OCI-LY1 (cell line): ENCODE measurements around the gene RNF13.

Experiments used
- H2AFZ ChIP-seq: fragments of 200-600 bp; sonication (generic), shearing (Covaris generic); 2 replicates; pipeline ENCODE4 v1.6.0; 2014; ENCODE audit warnings: antibody characterized with exemption, mild to moderate bottlenecking, low read length
- H3F3A ChIP-seq: fragments of 200-600 bp; sonication (generic), shearing (Covaris generic); 2 replicates; pipeline ENCODE4 v1.6.0; 2014; ENCODE audit warnings: mild to moderate bottlenecking, antibody characterized with exemption, low read length, moderate library complexity; ENCODE audit not compliant: insufficient read depth
- H3K27ac ChIP-seq: fragments of 200-600 bp; sonication (generic); 2 replicates; pipeline ENCODE4 v1.5.1; 2014; ENCODE audit warnings: low read length, mixed run types, mild to moderate bottlenecking, low read depth; ENCODE audit not compliant: poor library complexity, severe bottlenecking
- H3K27me3 ChIP-seq: fragments of 200-600 bp; sonication (generic); 2 replicates; pipeline ENCODE4 v1.6.0; 2014; ENCODE audit warnings: antibody characterized with exemption, mild to moderate bottlenecking, low read length, moderate library complexity; ENCODE audit not compliant: insufficient read depth
- H3K36me3 ChIP-seq: fragments of 200-600 bp; sonication (generic); 2 replicates; pipeline ENCODE4 v1.6.1; 2014; ENCODE audit warnings: mild to moderate bottlenecking, antibody characterized with exemption, low read length, moderate library complexity, mixed read lengths; ENCODE audit not compliant: insufficient read depth
- H3K4me1 ChIP-seq: fragments of 200-600 bp; sonication (generic); 2 replicates; pipeline ENCODE4 v1.5.1; 2014; ENCODE audit warnings: mild to moderate bottlenecking, low read length, moderate library complexity; ENCODE audit not compliant: insufficient read depth, severe bottlenecking
- H3K4me2 ChIP-seq: fragments of 200-600 bp; sonication (generic), shearing (Covaris generic); 2 replicates; pipeline ENCODE4 v1.6.1; 2014; ENCODE audit warnings: low read length
- H3K4me3 ChIP-seq: fragments of 200-600 bp; sonication (generic); 2 replicates; pipeline ENCODE4 v1.5.1; 2014; ENCODE audit warnings: low read length, low read depth, mild to moderate bottlenecking, mixed read lengths; ENCODE audit not compliant: poor library complexity, severe bottlenecking
- H3K79me2 ChIP-seq: fragments of 200-600 bp; shearing (Covaris generic); 2 replicates; pipeline ENCODE4 v1.6.1; 2016; ENCODE audit warnings: mixed run types, low read length, mixed read lengths; ENCODE audit not compliant: insufficient read depth
- H3K9ac ChIP-seq: fragments of 200-600 bp; sonication (generic), shearing (Covaris generic); 2 replicates; pipeline ENCODE4 v1.6.1; 2014; ENCODE audit warnings: mild to moderate bottlenecking, low read length, mixed read lengths
- H3K9me2 ChIP-seq: fragments of 200-600 bp; sonication (generic), shearing (Covaris generic); 2 replicates; pipeline ENCODE4 v1.6.1; 2014; ENCODE audit warnings: low read depth, mild to moderate bottlenecking, low read length, mixed read lengths
- H3K9me3 ChIP-seq: fragments of 200-600 bp; shearing (Covaris generic); 2 replicates; pipeline ENCODE4 v1.6.1; 2014; ENCODE audit warnings: low read length, mixed read lengths
- H4K20me1 ChIP-seq: fragments of 200-600 bp; sonication (generic), shearing (Covaris generic); 2 replicates; pipeline ENCODE4 v1.6.0; 2016; ENCODE audit warnings: mild to moderate bottlenecking, low read length; ENCODE audit not compliant: insufficient read depth
- CTCF ChIP-seq: fragments of 200-600 bp; sonication (generic), shearing (Covaris generic); IDR thresholded peaks from 2 replicates; pipeline ENCODE4 v1.5.1; 2017; ENCODE audit warnings: mild to moderate bottlenecking, antibody characterized with exemption, low read length, moderate library complexity, mixed read lengths
- EZH2 ChIP-seq: fragments of 200-600 bp; sonication (generic), shearing (Covaris generic); IDR thresholded peaks from 2 replicates; pipeline ENCODE4 v1.8.0; 2017; ENCODE audit warnings: borderline replicate concordance, mixed run types, mild to moderate bottlenecking, antibody characterized with exemption, low read length, moderate library complexity, mixed read lengths

RNF13 gene

GRCh38 chr3:149902498-149903139, 89.6 kb downstream of the RNF13 start:
- Histone ChIP-seq H3K36me3 (peaks cover 2% of the 10 kb centered on the region; the same call in 1 of the 2 replicates), H3F3A (no peaks in the 10 kb centered on the region), H3K9ac (no peak overlapping the region), H2AFZ (no peak overlapping the region), H3K9me2 (no peaks in the 10 kb centered on the region; the same call in 1 of the 2 replicates), H3K27me3 (no peaks in the 10 kb centered on the region), H3K4me1 (no peaks in the 10 kb centered on the region), H3K4me2 (no peak overlapping the region), H3K27ac (no peak overlapping the region), H3K9me3 (no peaks in the 10 kb centered on the region), H3K4me3 (no peak overlapping the region), H4K20me1 (no peaks in the 10 kb centered on the region), H3K79me2 (no peaks in the 10 kb centered on the region)
- TF ChIP-seq CTCF (peak; percentile 43; the same call in 1 of the 2 replicates), EZH2 (no peak)

- Histone ChIP-seq H3K4me1 (no peaks in the 10 kb centered on the region), H3K9ac (no peak overlapping the region), H4K20me1 (no peaks in the 10 kb centered on the region), H3K9me3 (no peaks in the 10 kb centered on the region), H3K27me3 (no peaks in the 10 kb centered on the region), H3K4me3 (no peak overlapping the region), H2AFZ (no peak overlapping the region), H3F3A (no peaks in the 10 kb centered on the region), H3K79me2 (no peaks in the 10 kb centered on the region), H3K9me2 (no peaks in the 10 kb centered on the region; the same call in 1 of the 2 replicates), H3K36me3 (no peaks in the 10 kb centered on the region), H3K4me2 (no peak overlapping the region), H3K27ac (no peak overlapping the region)
- TF ChIP-seq EZH2 (no peak), CTCF (no peak)
These were observed 93.0 kb downstream of the RNF13 start for GRCh38 chr3:149906036-149906435.

- H3F3A ChIP-seq = no peaks in the 10 kb centered on the region
- no peak overlapping the region for H3K4me2 ChIP-seq
- H3K36me3 ChIP-seq = peaks cover 3% of the 10 kb centered on the region; the same call in 1 of the 2 replicates
- no peak overlapping the region for H3K27ac ChIP-seq
- no peak overlapping the region for H3K9ac ChIP-seq
- H3K27me3 ChIP-seq = no peaks in the 10 kb centered on the region
- no peaks in the 10 kb centered on the region; the same call in 1 of the 2 replicates for H3K9me2 ChIP-seq
- H3K79me2 ChIP-seq = no peaks in the 10 kb centered on the region
- no peaks in the 10 kb centered on the region for H3K4me1 ChIP-seq
- no peak overlapping the region for H3K4me3 ChIP-seq
- H2AFZ ChIP-seq = no peak overlapping the region
- H3K9me3 ChIP-seq = no peaks in the 10 kb centered on the region
- no peaks in the 10 kb centered on the region for H4K20me1 ChIP-seq
- TF ChIP-seq EZH2 (no peak), CTCF (no peak)
These were observed 95.5 kb downstream of the RNF13 start for GRCh38 chr3:149908424-149908957.
